Activated gamma-delta T cell treated with anti-CD3 and anti-CD28 coated beads, Interleukin-2, amount 50 U/mL, for 16 hours (primary cell): ENCODE data around the gene NBPF1.
"Not testable (repeated sequence)": the region's sequence is repeated elsewhere in the genome, so short reads cannot be mapped to it uniquely, and the experiment has no call there.

Experiments
- DNase-seq: peaks from one replicate; pipeline ENCODE4 v3.0.0-alpha.2; 2020; ENCODE audit warnings: low read depth

NBPF1 gene

DNA sequence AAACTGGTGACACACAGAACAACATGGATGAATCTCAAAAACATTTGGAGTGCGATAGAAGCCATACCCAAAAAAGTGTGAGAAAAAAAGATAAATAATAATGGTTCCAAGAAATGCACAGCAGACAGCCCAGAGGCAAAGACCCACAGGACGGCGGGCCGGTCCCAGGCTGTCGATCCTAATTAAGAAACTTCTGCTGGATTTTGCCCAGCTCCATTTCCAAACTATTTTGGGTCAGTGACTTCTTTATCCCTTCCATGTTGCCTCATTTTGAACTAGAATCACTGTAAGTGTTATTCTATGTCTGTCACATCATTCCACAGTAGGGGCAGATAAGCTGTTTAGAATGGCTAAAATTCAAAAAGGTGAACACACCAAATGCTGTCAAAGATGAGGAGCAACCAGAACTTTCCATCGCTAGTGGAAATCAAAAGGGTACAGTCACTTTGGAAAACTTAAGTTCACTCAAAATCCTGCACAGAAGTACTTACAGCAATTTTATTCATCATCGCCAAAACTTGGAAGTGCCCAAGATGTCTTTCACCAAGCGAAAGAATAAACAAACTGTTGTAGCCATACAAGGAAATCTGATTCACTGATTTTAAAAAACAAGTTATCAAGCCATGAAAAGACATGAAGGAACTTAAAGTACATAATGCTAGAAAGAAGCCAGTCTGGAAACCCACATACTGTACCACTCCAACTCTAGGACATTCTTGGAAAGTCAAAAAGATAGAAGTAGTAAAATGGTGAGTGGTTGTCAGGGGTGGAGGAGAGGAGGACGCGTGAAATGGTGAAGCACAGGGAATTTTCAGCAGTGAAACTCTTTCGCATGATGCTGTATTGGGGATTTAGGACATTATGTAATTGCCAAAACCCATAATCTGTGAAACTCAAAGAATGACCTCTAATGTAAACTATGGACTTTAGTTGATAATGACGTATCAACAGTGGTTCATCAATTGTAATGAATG is 7.5 kb downstream of the NBPF1 start:
- no peak for DNase-seq

- no peak for DNase-seq
Measured at GRCh38 chr1:16605213-16605525, 8.2 kb downstream of the NBPF1 start.

DNA sequence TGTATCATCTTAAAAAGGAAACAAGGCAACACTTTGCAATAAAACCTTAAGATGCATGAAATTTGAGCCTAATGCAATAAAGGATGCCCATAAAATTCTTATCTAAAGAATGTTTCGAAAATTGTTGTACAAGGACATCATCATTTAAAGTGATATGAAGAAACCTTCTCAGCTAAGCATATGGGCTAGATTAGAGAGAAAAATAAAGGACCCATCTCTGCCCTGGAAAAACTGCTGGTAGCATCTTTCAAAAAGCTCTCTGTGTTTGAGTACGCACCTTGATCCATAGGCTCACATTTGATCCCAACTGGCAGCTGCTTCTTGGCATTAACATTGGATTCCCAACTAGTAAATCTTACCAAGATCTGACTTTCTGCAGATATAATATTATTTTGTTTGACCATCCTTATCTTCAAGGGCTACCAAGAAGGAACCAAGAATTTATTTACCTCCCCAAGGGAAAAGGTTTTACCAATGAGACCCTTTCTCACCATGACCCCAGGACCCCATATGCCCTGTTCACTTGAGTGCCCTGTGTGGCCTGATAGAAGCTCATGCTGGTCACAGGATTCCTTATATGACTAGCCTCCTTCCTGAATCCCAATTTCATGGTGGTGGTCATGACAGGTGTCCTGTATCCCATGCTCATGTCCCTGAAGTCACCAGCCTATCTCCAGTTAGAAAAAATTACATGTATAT is 8.7 kb downstream of the NBPF1 start:
- DNase-seq, result not testable (repeated sequence)

GRCh38 chr1:16603623-16604022 is 9.7 kb downstream of the NBPF1 start:
- not testable (repeated sequence) for DNase-seq

GRCh38 chr1:16602336-16603011 is 10.9 kb downstream of the NBPF1 start:
- DNase-seq, result not testable (repeated sequence)

- DNase-seq, result not testable (repeated sequence)
Measured at GRCh38 chr1:16600855-16601786, 12.2 kb downstream of the NBPF1 start.

- DNase-seq, result not testable (repeated sequence)
Measured at GRCh38 chr1:16599326-16599725, 14.0 kb downstream of the NBPF1 start.

DNA sequence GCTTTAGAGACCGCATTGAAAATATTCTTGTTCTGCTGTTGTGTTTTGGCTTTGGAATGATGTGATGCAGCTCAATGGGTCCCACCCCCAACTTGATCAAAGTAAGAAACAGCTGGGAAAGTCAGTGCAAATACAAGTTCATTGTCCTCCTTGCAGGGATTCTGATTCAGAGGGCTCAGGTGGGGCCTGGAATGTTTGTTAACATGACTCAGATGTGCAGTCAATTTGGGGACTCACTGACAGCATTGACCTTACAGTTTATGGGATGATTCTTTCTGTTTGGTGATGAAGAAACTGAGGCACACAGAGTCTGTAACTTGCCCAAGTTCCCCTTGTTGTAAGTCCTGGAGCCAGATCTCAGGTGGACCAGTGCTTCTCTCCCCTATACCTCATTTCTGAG is 18.1 kb downstream of the NBPF1 start:
- not testable (repeated sequence) for DNase-seq

GRCh38 chr1:16591845-16592244 is 21.5 kb downstream of the NBPF1 start:
- not testable (repeated sequence) for DNase-seq

- not testable (repeated sequence) for DNase-seq
Measured at GRCh38 chr1:16588081-16588480, 25.3 kb downstream of the NBPF1 start.

- not testable (repeated sequence) for DNase-seq
Measured at GRCh38 chr1:16587639-16588038, 25.7 kb downstream of the NBPF1 start.

- not testable (repeated sequence) for DNase-seq
Measured at GRCh38 chr1:16565324-16565723, 48.0 kb downstream of the NBPF1 start.

GRCh38 chr1:16561035-16561434 is 52.3 kb downstream of the NBPF1 start:
- DNase-seq, result not testable (repeated sequence)

- not testable (repeated sequence) for DNase-seq
Measured at GRCh38 chr1:16560498-16560897, 52.9 kb downstream of the NBPF1 start.

DNA sequence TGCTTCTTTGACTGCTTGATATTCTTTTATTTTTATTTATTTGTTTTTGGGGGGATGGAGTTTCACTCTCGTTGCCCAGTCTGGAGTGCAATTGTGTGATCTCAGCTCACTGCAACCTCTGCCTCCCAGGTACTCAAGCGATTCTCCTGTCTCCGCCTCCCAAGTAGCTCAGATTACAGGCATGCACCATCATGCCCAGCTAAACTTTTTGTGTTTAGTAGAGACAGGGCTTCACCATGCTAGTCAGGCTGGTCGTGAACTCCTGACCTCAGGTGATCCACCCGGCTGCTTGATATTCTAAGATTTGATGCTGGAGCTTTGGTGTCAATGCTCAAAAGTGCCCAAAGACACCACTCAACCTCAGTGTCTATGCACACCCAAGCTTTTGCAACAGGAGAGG is 53.7 kb downstream of the NBPF1 start:
- DNase-seq, result not testable (repeated sequence)

DNA sequence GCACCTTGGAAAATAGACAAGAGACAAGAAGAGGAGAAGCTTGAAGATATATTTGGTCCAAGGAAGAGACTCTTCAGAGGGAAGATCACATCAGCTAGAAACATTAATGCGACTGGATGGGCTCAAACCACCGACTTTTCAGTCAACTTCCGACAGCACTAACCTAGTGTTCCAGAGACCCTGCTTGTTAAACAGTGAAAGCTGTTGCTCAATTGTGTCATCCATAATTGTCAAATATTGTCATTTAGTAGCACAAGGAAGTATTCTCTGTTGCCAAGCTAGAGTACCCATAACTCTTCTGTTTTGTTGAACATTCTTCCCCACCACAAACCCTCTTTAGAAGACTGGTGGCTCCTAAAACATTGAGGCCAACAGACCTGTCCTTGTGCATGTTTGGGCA is 56.3 kb downstream of the NBPF1 start:
- DNase-seq, result not testable (repeated sequence)

GRCh38 chr1:16553244-16553643 is 60.1 kb downstream of the NBPF1 start:
- DNase-seq, result not testable (repeated sequence)

- not testable (repeated sequence) for DNase-seq
Measured at GRCh38 chr1:16550212-16550918, 63.0 kb downstream of the NBPF1 start.

- DNase-seq, result not testable (repeated sequence)
Measured at GRCh38 chr1:16549545-16549944, 63.8 kb downstream of the NBPF1 start.

- not testable (repeated sequence) for DNase-seq
Measured at GRCh38 chr1:16547502-16548241, 65.7 kb downstream of the NBPF1 start.
